Activated T-cell treated with anti-CD3 and anti-CD28 coated beads, Interleukin-2, amount 50 U/mL, for 72 hours (primary cell): ENCODE data around the gene KLHL36. TPM values are rescaled to one million over a fixed set of nuclear protein-coding genes. Genes with fewer than 3 reads are reported as not detected.
"Not testable (repeated sequence)": the region's sequence is repeated elsewhere in the genome, so short reads cannot be mapped to it uniquely, and the experiment has no call there.

ENCODE experiments used
- ATAC-seq, 2 donors: fragments of 150-1000 bp; cut with Tn5 transposase; replicated peaks in 1 of 2; 2 replicates each; pipeline ENCODE4 v1.10.0; 2021; ENCODE audit warnings: moderate library complexity in 2 of 2, mild to moderate bottlenecking in 1 of 2
- DNase-seq, 2 donors: peaks; one replicate each; pipeline ENCODE4 v3.0.0; 2021 to 2022; ENCODE audit warnings: mixed read lengths in 1 of 2
- H3K27ac Mint-ChIP-seq: one replicate; pipeline ENCODE4 v1.8.0; 2022; ENCODE audit warnings: mild to moderate bottlenecking, moderate library complexity, mixed read lengths
- H3K27me3 Mint-ChIP-seq: one replicate; pipeline ENCODE4 v1.8.0; 2022; ENCODE audit warnings: low read depth, mixed read lengths
- H3K36me3 Mint-ChIP-seq, 2 donors: one replicate each; pipeline ENCODE4 v1.8.0; 2022; ENCODE audit warnings: mixed read lengths in 2 of 2, mild to moderate bottlenecking in 1 of 2; ENCODE audit not compliant: insufficient read depth in 2 of 2
- H3K4me1 Mint-ChIP-seq: one replicate; pipeline ENCODE4 v1.8.0; 2022; ENCODE audit warnings: low read depth, mixed read lengths
- H3K4me3 Mint-ChIP-seq, 2 donors: one replicate each; pipeline ENCODE4 v1.8.0; 2022; ENCODE audit warnings: mild to moderate bottlenecking in 2 of 2, mixed read lengths in 2 of 2, moderate library complexity in 2 of 2
- H3K9me3 Mint-ChIP-seq, 2 donors: one replicate each; pipeline ENCODE4 v1.8.0; 2022; ENCODE audit warnings: mixed read lengths in 2 of 2
- total RNA-seq, 2 donors: library from RNA; stranded (reverse); gene quantifications; one replicate each; pipeline ENCODE4 v1.2.3, GENCODE V29; 2022

KLHL36 gene
- total RNA-seq, 2 donors from 2014 or later, result 64.2 to 69.5 TPM

DNA sequence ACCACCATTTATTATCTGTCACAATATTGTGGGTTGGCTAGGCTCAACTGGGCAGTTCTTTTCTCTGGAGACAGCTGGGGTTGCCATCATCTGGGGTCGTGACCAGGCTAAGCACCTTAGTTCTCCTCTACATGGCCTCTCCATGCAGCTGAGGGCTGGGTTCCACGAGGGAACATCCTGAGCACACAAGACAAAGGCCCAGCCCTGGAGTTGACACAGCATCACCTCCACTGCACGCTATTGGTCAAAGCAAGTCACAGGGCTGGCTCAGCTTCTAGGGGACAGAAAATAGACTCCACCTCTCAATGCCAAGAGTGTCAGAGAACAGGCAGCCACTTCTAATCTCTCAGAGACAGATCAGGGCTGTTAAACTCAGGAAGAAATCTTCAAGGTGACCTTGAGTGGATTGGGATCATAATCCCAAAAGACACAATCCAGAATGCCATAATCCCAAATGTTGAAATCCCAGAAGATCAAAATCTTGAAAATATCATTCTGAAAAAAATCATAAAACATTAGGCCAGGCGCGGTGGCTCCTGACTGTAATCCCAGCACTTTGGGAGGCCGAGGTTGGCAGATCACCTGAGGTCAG lies 38.5 kb downstream of the KLHL36 start:
- DNase-seq (no peak), ATAC-seq (no peak)
- Mint-ChIP-seq H3K9me3 (peaks cover 0 to 4% of the 10 kb centered on the region in 2 donors), H3K4me1 (peaks cover 6% of the 10 kb centered on the region), H3K27me3 (peaks cover 17% of the 10 kb centered on the region), H3K36me3 (peaks cover 5 to 7% of the 10 kb centered on the region in 2 donors), H3K27ac (no peak overlapping the region), H3K4me3 (no peak overlapping the region)

DNA sequence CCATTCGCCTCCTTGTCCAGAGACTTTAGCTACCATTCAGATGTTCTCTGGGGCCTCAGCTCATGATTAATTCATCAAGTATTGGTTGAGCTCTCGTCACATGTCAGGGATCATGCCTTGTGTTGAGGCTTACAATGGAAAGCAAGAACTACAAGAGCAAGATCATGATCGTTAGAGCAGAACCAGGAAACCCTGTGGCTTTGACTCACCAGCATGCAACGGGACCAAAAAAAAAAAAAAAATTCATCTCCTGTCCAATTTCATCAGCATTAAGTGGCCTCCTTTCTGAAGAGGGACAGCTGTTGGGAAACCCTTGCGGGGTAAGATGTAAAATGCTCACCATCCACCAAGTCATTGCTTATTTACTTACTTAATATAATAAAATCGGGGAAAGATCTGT lies 39.4 kb downstream of the KLHL36 start:
- H3K9me3 Mint-ChIP-seq, result peaks cover 0 to 4% of the 10 kb centered on the region in 2 donors
- peak; percentile 7 to 9 for DNase-seq
- H3K27ac Mint-ChIP-seq, result peak overlapping the region; percentile 68
- ATAC-seq, result peak; percentile 70 to 81
- H3K27me3 Mint-ChIP-seq, result peaks cover 17% of the 10 kb centered on the region
- H3K4me3 Mint-ChIP-seq, result no peak overlapping the region
- H3K4me1 Mint-ChIP-seq, result peaks cover 6% of the 10 kb centered on the region
- H3K36me3 Mint-ChIP-seq, result peaks cover 5 to 7% of the 10 kb centered on the region in 2 donors

DNA sequence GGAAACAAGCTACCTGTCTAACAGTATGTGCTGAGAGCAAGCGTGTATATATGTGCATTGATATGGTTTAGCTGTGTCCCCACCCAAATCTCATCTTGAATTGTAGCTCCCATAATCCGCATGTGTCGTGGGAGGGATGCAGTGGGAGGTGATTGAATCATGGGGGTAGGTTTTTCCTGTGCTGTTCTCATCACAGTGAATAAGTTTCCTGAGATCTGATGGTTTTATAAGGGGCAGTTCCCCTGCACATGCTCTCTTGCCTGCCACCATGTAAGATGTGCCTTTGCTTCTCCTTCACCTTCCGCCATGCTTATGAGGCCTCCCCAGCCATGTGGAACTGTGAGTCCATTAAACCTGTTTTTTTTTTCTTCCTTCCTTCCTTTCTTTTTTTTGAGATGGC lies 39.9 kb downstream of the KLHL36 start:
- not testable (repeated sequence) for H3K4me3 Mint-ChIP-seq, H3K9me3 Mint-ChIP-seq, ATAC-seq

DNA sequence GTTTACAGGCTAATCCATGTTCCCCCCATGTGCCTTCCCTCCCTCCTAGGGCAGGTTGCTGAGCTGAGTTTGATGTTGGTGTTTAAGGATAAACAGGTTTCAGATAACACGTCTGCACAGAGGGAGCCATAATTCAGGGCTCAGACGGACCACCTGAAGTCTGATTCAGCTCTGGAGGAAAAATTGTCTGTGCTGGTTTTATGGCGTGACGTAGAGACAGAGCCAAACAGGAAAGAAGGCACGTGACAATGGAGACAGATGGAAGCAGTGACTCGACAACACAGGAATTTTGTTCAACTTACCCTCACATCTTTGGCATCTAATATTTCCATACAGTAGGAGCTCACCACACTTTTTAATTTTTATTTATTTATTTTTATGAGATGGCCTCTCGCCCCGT lies 40.8 kb downstream of the KLHL36 start:
- H3K27ac Mint-ChIP-seq, result no peak overlapping the region
- ATAC-seq (no peak), DNase-seq (no peak)
- peaks cover 5 to 7% of the 10 kb centered on the region in 2 donors for H3K36me3 Mint-ChIP-seq
- H3K4me1 Mint-ChIP-seq, result peaks cover 6% of the 10 kb centered on the region
- no peak overlapping the region for H3K4me3 Mint-ChIP-seq
- peaks cover 0 to 4% of the 10 kb centered on the region in 2 donors for H3K9me3 Mint-ChIP-seq
- H3K27me3 Mint-ChIP-seq, result peaks cover 17% of the 10 kb centered on the region

More for the DNA sequence above, 39.9 kb downstream of the KLHL36 start:
- not testable (repeated sequence) for H3K4me1 Mint-ChIP-seq, DNase-seq, H3K27ac Mint-ChIP-seq, H3K36me3 Mint-ChIP-seq
- peaks cover 17% of the 10 kb centered on the region for H3K27me3 Mint-ChIP-seq

DNA sequence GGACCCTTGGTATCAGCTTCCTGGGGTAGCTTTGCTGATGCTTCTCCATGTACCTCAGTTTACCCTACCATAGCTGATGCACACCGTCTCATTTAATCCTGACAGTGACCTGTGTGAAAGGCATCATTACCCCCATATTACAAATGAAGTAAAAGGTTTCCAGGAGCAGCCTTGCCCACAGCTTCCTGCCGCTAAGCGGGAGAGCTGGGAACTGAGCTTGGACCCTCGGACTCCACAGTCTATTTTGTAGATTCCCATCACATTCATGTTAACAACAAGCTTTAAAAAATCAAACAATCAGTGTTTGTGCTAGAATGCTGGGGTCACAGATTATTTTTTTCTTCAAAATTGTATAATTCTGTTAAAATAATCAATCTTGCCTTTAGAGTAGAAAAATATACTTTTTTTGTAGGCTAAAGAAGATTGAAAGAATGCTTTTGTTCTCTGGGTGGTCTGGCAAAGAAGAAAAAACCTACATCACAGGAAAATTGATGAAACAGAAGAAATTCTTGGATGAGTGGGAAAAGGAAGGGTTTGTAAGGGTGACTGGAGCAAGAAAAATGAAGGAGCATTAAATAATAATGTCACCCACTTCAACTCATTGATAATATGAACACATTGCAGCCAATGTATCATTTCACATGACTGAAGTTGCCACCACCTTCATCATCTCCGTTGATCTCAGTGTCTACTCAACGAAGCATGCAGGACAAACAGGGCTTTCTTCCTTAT lies 41.9 kb downstream of the KLHL36 start:
- H3K36me3 Mint-ChIP-seq, result peaks cover 5 to 7% of the 10 kb centered on the region in 2 donors
- DNase-seq (no peak), ATAC-seq (no peak)
- H3K9me3 Mint-ChIP-seq, result peaks cover 0 to 4% of the 10 kb centered on the region in 2 donors
- H3K4me3 Mint-ChIP-seq, result no peak overlapping the region
- H3K27ac Mint-ChIP-seq, result no peak overlapping the region
- H3K27me3 Mint-ChIP-seq, result peaks cover 6% of the 10 kb centered on the region
- peaks cover 6% of the 10 kb centered on the region for H3K4me1 Mint-ChIP-seq

DNA sequence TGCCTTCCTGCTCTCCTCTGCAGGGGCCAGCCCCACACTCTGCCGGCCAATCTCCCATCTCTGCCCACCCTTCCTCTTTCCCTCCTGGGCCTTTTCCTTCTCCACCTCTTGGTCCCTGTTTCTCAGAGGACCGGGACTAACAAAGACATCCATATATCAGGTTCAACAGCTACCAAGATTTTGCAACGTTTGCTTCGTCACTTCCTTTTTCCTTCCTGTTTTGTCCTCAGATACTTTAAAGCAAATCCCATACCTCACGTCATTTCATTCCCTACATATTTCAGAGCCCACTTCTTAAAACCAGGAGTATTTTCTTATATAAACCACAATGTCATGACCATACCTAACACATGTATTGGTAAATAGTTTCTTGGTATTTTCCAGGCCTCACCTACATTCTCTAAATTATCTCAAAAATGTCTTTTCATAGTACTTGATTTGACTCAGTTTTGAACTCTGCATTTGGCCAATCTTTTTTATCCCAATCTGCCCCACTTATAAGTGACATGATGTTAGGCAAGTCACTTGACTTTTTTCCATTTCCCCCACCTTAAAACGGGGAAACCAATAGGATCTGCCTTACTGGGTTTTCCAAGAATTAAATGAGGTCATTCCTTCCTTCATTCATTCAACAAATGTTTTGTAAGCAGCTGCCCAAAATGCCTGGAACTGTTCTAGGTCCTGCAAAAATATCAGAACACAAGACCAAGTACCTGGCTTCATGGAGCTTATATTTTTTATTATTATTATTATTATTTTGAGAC lies 44.3 kb downstream of the KLHL36 start:
- peaks cover 5% of the 10 kb centered on the region in 2 donors for H3K36me3 Mint-ChIP-seq
- peaks cover 6% of the 10 kb centered on the region for H3K27me3 Mint-ChIP-seq
- peaks cover 0 to 4% of the 10 kb centered on the region in 2 donors for H3K9me3 Mint-ChIP-seq
- peaks cover 4% of the 10 kb centered on the region for H3K4me1 Mint-ChIP-seq
- no peak overlapping the region for H3K27ac Mint-ChIP-seq
- no peak overlapping the region for H3K4me3 Mint-ChIP-seq
- DNase-seq (no peak), ATAC-seq (no peak)

GRCh38 chr16:84693869-84694268 lies 45.6 kb downstream of the KLHL36 start:
- not testable (repeated sequence) for H3K4me3 Mint-ChIP-seq, H3K36me3 Mint-ChIP-seq, H3K27me3 Mint-ChIP-seq, ATAC-seq, H3K9me3 Mint-ChIP-seq, H3K4me1 Mint-ChIP-seq, H3K27ac Mint-ChIP-seq, DNase-seq

GRCh38 chr16:84694980-84695379 lies 46.7 kb downstream of the KLHL36 start:
- DNase-seq, result no peak
- no peak overlapping the region for H3K27ac Mint-ChIP-seq
- H3K27me3 Mint-ChIP-seq, result peaks cover 3% of the 10 kb centered on the region
- H3K4me1 Mint-ChIP-seq, result no peaks in the 10 kb centered on the region
- H3K4me3 Mint-ChIP-seq, result no peak overlapping the region
- H3K9me3 Mint-ChIP-seq, result no peaks in the 10 kb centered on the region
- no peaks in the 10 kb centered on the region for H3K36me3 Mint-ChIP-seq
- ATAC-seq, result no peak

- Mint-ChIP-seq H3K27me3 (no peaks in the 10 kb centered on the region), H3K36me3 (peaks cover 2% of the 10 kb centered on the region in 2 donors), H3K4me3 (peak overlapping the region; percentile 79 to 92), H3K4me1 (peaks cover 32% of the 10 kb centered on the region), H3K9me3 (no peaks in the 10 kb centered on the region), H3K27ac (peak overlapping the region; percentile 68)
- ATAC-seq (no peak), DNase-seq (no peak)
These were observed 50.9 kb downstream of the KLHL36 start for GRCh38 chr16:84699147-84699711.

- peaks cover 2% of the 10 kb centered on the region in 2 donors for H3K36me3 Mint-ChIP-seq
- H3K4me1 Mint-ChIP-seq, result peaks cover 39% of the 10 kb centered on the region
- H3K27me3 Mint-ChIP-seq, result no peaks in the 10 kb centered on the region
- DNase-seq, result peak; percentile 88 to 91
- peak within 1 kb of the TSS; percentile 100 for H3K27ac Mint-ChIP-seq
- ATAC-seq, result peak; percentile 84 to 89
- peak within 1 kb of the TSS; percentile 92 to 99 for H3K4me3 Mint-ChIP-seq
- H3K9me3 Mint-ChIP-seq, result no peaks in the 10 kb centered on the region
These were observed 51.6 kb downstream of the KLHL36 start, which contains the start of gene USP10 for GRCh38 chr16:84699712-84700445. Gene USP10 (plus strand): TSS chr16:84700000. CDS start chr16:84700091, 91 bp downstream.

GRCh38 chr16:84700446-84701300 lies 52.4 kb downstream of the KLHL36 start:
- peak overlapping the region; percentile 92 to 99 for H3K4me3 Mint-ChIP-seq
- ATAC-seq, result peak; percentile 32 to 55
- peaks cover 47% of the 10 kb centered on the region for H3K4me1 Mint-ChIP-seq
- no peaks in the 10 kb centered on the region for H3K9me3 Mint-ChIP-seq
- peaks cover 2 to 6% of the 10 kb centered on the region in 2 donors for H3K36me3 Mint-ChIP-seq
- no peaks in the 10 kb centered on the region for H3K27me3 Mint-ChIP-seq
- peak; percentile 39 to 41 for DNase-seq
- H3K27ac Mint-ChIP-seq, result peak overlapping the region; percentile 100
